CD4-positive, alpha-beta T cell treated with Interleukin-6 at 100 ng/mL for 8 hours (primary cell): ENCODE measurements around the gene GLP1R.

Experiments
- DNase-seq: peaks from one replicate; pipeline ENCODE4 v3.0.0-alpha.2; 2020; ENCODE audit warnings: mixed read lengths, low spot score

Gene GLP1R

DNA sequence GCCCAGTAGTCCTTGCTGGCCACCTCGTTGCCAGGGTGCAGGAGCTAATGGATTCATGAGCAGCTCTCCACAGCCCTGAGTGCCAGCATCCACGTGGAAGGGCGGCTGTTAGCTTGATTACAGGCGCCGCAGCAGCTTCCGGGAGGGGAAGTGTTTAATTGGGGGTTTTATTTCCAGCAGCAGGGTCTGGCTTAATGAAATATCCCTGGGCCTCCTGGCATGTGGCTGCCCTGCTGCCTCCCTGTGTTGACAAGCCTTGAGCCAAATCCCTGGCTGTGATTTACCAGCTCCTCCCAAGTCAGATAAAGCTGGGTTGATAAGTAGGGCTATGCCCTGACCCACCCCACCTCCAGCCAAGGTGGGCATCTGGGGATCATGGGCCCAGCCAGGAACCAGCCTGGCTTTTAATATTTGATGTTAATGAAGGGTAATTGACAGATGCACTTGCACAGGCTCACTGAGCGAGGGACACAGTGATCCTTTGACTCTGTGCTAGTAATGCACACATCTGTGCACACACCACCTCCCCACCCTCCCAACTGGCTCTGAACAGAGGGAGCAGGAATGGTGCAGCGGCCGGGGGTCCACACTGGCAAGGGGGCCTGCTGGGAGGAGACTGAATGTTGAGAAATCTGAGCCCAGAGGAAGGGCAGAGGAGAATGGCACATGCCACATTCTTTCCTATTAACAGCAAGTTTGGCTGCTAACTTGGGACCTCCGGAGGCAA is 13.6 kb downstream of the GLP1R start:
- DNase-seq: no peak

GRCh38 chr6:39063526-39063925 is 14.9 kb downstream of the GLP1R start:
- DNase-seq: no peak

- no peak for DNase-seq
These were observed 17.0 kb downstream of the GLP1R start for GRCh38 chr6:39065561-39065960.

- DNase-seq: no peak
These were observed 19.8 kb downstream of the GLP1R start for GRCh38 chr6:39068391-39068790.

DNA sequence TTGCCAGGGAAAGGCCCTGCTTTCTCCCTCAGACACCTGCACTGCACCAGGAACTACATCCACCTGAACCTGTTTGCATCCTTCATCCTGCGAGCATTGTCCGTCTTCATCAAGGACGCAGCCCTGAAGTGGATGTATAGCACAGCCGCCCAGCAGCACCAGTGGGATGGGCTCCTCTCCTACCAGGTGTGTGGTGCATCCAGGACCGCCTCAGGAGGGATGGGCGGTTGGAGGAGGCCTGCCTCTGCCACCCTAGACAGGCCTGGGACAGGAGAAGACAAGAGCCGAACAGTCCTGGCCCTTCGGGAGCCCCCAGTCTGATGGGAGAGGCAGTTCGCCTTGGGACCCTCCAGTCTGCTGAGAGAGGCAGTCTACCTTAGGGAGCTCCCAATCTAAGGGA is 24.2 kb downstream of the GLP1R start:
- DNase-seq: no peak

DNA sequence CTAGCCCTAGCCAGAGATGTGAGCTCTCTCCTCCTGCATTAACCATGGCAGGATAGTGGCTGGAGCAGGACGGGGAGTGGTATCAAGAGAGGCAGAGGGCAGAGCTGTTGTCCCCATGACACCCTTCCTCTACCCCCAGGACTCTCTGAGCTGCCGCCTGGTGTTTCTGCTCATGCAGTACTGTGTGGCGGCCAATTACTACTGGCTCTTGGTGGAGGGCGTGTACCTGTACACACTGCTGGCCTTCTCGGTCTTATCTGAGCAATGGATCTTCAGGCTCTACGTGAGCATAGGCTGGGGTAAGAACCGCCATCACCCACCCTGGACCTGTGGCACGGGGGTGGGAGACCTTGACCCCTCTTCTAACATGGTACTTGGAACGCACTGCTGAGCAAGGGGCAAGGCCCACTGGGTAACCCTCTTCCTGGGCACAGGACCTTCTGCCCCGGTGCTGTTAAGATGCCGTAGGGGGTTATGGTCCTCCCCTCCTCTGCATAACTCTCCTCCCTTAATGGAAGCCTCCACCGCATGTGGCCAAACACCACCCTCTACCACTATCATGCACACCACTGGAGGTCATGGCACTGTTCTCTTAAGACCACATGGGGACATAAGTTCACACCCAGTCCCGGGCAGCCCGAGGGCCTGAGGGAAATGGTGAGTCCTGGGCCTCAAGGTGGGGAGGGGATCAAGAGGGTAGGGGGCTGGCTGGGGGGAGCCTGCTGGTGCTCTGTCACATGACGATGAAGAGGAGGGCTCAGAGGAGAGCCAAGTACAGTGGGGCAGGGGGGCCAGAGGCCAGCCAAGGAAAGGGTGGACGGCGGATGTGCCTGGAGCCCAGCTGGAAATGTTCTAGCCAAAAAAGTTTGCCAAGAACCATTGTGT is 25.1 kb downstream of the GLP1R start:
- DNase-seq: no peak

DNA sequence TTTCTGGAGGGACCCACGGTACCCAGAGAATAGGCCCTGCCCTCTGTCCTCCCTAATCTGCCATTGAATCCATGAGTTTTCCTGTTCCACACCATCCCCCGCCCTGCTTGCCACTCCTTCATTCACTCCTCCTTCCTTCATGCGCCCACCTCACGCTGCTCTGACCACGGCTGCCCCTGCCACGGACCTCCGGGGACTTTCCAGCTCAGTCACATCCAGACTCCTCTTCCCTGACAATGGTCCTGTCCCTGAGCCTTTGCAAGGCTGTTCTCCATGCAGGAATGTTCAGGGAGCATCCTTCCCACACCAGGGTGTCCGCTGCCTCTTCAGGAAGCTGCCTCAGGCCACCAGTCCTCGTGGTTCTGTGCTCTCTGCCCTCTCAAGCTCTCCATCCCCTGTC is 25.9 kb downstream of the GLP1R start:
- no peak for DNase-seq

- DNase-seq: no peak
These were observed 26.6 kb downstream of the GLP1R start for GRCh38 chr6:39075010-39075686.

DNA sequence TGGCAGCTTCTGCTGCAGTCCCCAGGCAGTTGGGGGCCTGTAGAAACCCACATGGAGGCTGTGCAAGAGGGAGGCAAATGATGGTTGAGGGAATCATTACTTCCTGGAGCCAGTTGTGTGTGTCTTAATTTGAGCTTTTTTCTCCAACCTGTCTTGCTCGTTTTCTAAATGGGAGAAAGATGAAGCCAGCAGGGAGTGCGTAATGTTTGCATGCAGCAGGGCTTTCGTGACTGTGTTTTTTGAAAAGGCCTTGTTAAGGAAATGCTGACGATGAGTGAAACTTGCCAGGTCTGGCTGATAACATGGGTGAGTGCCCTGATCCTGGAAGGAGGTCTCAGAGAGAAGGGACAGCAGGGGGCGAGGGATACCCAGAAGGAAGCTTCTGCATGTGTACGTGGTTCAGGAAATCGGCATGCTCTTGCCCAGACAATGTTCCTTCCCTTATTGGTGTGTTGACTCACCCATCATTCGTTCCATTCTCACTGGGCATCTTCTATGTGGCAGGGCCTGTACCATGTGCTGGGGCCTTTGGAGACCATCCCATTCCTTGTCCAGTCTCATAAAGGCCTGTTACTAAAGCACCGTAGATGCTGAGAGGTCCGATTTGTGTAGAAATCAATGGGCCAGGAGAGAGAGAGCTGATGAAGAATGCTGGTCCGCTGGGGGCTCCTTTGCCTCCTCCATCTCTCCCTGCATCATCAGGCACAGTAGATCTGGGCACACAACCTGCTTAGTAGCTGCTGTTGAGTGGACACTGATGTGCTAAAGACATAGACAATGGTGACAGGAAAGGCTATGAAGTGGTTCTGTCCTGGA is 27.4 kb downstream of the GLP1R start:
- DNase-seq: no peak

DNA sequence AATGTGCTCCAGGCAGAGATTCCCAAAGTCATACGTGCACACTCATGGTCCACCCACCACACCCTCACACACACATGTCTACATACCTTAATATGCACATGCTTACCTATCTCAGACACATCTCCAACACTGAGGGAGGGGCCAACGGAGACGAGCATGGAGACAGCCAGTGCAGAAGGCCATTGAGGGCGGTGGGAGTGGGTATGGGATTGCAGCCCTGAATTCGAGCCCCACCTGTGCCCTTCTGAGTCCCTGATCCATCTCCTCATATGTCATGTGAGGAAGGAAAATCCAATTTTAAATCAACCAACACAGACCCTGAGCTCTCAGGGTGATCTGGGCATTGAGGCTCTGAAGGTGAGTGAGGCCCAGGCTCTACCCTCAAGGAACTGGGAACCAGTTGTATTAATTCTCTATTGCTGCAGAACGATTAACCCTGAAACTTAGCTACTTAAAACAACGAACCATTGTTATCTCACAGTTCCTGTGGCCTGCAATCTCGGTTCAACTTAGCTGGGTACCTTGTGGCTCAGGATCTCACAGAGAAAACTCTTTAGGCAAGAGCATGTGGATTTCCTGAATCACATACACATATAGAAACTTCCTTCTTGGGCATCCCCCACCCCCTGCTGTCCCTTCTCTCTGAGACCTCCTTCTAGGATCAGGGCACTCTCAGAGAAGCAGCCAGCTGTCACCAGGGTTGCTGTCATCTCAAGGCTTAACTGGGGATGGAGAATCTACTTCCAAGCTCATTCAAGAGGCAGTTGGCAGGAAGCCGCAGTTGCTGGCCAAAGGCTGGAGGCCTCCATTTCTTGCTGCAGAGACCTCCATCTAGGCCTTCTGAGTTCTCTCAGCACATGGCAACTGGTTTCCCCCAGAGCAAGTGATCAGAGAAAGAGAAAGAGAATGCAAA is 28.3 kb downstream of the GLP1R start:
- no peak for DNase-seq

- no peak for DNase-seq
These were observed 29.5 kb downstream of the GLP1R start for GRCh38 chr6:39077882-39078594.

- DNase-seq: no peak
These were observed 30.1 kb downstream of the GLP1R start for GRCh38 chr6:39078695-39079094.

DNA sequence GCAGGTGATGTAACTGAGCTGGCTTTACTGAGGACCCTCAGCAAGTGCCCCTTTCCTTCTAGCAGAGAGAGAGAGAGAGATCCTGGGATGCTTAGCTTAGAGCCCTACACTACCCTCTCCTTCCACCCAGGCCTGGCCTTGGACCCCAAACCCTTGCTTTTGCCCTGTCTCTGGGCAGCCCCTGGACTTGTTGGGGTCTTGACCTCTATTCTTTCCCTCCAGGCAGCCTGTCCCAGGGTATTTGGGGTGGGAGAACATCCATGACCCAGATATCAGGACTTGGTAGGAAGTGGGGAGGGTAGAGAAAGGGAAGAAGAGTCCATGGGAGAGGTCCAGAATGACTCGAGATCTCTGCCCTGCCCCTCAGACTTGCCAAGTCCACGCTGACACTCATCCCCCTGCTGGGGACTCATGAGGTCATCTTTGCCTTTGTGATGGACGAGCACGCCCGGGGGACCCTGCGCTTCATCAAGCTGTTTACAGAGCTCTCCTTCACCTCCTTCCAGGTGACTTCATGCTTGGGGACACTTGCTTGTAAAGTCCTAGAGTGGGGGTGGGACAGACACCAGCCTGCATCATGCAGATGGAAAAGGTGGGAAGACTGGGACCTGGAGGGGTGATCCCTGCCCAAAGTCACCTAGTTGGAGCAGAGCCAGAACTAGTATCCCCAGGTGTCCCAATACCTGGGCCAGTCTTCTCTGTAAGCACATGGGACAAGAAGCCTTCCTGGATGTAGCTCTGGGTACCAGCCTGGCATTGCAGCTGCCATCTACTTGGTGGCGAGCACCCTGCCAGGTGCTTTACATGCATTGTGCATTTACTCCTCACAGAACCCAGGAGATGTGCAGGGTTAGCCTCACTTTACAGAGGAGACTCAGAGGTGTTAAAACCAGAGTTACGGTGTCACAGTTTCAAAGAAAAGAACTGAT is 30.9 kb downstream of the GLP1R start:
- DNase-seq: no peak

DNA sequence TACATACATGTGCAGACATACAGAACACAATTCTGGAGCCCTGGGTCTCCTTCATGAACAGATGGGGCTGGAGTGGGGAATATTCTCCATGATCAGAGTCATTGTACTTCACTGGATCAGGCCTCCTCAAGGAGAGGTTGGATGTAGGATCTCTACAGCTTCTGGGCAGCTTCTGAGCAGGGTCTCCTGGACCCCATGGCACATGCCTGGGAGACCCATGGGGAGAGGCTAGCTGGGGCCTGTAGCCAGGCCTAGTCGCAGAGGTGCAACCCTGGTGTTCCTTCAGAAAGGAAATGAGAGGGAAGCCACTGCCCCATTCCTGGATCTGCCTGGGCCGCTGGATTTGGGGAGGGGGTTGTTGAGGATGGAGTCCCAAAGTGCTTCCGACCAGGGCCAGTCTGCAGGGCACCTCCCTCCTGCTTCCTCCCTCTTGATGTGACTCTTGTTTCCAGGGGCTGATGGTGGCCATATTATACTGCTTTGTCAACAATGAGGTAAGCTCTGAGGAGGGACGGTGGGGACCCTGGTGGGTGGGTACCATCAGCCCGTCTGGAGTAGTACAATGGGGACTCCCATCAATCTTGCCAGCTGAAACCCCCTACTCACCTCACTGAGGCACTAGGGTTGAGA is 31.8 kb downstream of the GLP1R start:
- no peak for DNase-seq

DNA sequence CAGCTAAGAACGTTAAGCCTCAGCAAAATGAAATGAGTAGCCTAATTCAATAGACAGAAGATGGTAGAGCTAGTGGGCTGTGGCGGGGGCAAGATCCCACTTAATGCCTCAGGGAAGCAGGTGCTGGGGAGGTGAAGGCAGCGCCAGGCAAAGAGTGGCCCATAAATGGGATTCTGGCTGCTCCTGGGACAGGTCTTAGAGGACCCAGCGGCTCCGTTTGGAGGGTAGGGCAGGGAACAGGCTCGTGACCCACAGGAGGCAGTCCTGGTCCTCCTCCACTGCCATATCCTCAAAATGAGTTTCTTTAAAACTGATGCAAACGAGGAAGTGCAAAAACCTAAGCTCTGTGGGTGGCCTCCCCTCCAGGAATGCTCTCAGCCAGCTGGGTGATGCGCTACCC is 33.7 kb downstream of the GLP1R start:
- no peak for DNase-seq

DNA sequence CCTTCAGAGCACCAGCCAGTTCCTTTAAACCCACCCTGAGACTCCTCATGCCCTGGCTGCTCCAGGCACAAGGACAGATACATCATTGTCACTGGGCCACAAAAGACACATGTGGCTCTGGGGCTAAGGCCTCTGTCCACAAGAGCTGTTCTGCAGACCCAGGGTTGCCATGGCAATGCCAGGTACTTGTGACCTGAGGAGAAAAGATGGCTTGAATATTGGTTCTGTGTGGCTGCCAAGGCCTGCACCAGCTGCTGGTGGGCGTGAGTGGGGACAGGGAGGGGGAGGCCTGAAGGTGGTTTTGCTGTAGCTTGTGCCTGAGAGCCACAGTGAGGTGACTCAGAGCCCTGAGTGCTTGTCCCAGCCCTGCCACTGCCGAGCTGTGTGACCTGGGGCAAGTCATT is 34.7 kb downstream of the GLP1R start:
- DNase-seq: no peak

GRCh38 chr6:39084506-39084905 is 35.9 kb downstream of the GLP1R start:
- DNase-seq: no peak

DNA sequence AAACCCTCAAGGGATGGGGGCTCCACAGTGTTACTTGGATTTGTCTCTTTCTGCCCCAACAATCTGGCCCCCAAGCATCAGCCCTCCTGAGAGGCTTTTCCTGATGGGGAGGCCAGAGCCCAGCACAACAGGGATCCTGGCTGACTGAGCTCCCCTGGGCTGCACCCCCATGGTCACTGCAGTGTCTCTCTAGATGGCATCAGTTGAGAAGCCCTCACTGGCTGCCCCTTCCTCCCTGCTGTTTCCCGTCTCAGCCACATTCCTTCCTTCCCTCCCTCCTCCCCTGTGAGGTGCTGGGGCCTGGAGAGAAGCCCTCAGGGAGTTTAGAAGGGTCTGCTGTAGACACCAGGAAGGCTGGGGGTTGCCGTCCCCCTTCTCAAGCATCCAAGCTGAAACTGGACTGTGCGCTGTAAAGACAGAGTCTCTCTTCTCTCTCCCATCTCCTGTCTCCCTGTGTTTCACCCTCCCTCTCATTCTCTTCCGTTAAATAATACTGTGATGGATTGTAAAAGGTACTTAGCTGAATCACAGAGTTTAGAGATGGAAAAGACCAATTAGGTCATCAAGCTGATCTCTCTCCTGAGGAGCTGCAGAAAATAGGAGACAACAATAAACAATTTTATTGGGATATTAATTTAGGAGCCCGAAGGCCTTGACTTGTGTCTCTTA is 36.7 kb downstream of the GLP1R start:
- no peak for DNase-seq
